ENCODE measurements around the gene USP34.

The USP34 gene

DNA sequence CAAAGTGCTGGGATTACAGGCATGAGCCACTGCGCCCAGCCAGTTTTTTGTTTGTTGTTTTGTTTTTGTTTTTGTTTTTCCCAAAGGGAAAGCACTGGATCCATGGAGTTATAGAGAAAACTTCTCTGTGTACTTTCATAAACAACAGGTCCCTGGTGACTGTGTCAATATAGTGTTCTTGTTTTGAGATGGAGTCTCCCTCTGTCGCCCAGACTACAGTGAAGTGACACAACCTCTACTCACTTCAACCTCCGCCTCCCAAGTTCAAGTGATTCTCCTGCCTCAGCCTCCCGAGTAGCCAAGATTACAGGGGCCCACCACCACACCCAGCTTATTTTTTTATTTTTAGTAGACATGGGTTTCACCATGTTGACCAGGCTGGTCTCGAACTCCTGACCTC is 16.5 kb downstream of the USP34 start:
- Histone ChIP-seq H3K4me2 (ENCODE audit: low read depth, low read length, poor library complexity, severe bottlenecking) (peak overlapping the region; percentile 54), H3K9ac (ENCODE audit: low read length) (0 out of 2 replicates have a peak overlapping the region, but pooled peaks have one; percentile 17), H3K4me3 (ENCODE audit: insufficient read depth, low read length, poor library complexity, severe bottlenecking) (no peak overlapping the region), H3K27ac (ENCODE audit: low read depth, low read length) (peak overlapping the region; percentile 97), H3K36me3 (ENCODE audit: low read length) (no peaks in the 10 kb centered on the region), H4K20me1 (ENCODE audit: low read depth, low read length) (no peaks in the 10 kb centered on the region; the same call in 1 of the 2 replicates), H3K27me3 (ENCODE audit: low read length) (no peaks in the 10 kb centered on the region), H3F3A (ENCODE audit: insufficient read depth) (peaks cover 64% of the 10 kb centered on the region), H3K9me3 (ENCODE audit: insufficient read depth, low read length) (no peaks in the 10 kb centered on the region), H2AFZ (ENCODE audit: low read depth, low read length, severe bottlenecking) (no peak overlapping the region), H3K9me2 (replicated peaks; ENCODE audit: insufficient read depth, low read length) (no peaks in the 10 kb centered on the region), H3K79me2 (ENCODE audit: insufficient read depth, low read length) (peaks cover 100% of the 10 kb centered on the region)
- TF ChIP-seq EZH2phosphoT487 (conservative IDR thresholded peaks at IDR 0.05; ENCODE audit: low read length): no peak
- TF ChIP-seq, protein P1, sequence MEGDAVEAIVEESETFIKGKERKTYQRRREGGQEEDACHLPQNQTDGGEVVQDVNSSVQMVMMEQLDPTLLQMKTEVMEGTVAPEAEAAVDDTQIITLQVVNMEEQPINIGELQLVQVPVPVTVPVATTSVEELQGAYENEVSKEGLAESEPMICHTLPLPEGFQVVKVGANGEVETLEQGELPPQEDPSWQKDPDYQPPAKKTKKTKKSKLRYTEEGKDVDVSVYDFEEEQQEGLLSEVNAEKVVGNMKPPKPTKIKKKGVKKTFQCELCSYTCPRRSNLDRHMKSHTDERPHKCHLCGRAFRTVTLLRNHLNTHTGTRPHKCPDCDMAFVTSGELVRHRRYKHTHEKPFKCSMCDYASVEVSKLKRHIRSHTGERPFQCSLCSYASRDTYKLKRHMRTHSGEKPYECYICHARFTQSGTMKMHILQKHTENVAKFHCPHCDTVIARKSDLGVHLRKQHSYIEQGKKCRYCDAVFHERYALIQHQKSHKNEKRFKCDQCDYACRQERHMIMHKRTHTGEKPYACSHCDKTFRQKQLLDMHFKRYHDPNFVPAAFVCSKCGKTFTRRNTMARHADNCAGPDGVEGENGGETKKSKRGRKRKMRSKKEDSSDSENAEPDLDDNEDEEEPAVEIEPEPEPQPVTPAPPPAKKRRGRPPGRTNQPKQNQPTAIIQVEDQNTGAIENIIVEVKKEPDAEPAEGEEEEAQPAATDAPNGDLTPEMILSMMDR (IDR thresholded peaks at IDR 0.05; ENCODE audit: insufficient read depth, low read length, poor library complexity, severe bottlenecking): no peak

DNA sequence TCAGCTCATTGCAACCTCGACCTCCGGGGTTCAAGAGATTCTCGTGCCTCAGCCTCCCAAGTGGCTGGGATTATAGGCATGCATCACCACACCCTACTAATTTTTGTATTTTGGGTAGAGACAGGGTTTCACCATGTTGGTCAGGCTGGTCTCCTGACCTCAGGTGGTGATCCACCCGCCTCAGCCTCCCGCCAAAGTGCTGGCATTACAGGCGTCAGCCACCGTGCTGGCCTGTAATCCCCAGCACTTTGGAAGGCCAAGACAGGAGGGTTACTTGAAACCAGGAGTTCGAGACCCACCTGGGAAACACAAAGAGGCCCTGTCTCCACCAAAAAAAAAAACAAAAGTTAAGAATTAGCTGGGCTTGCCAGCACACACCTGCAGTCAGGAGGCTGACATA is 18.5 kb downstream of the USP34 start:
- H3K79me2 ChIP-seq (ENCODE audit: insufficient read depth, low read length): peaks cover 100% of the 10 kb centered on the region
- H3F3A ChIP-seq (ENCODE audit: insufficient read depth): peaks cover 75% of the 10 kb centered on the region
- H4K20me1 ChIP-seq (ENCODE audit: low read depth, low read length): no peaks in the 10 kb centered on the region; the same call in 1 of the 2 replicates
- H3K27me3 ChIP-seq (ENCODE audit: low read length): no peaks in the 10 kb centered on the region
- H3K9ac ChIP-seq (ENCODE audit: low read length): no peak overlapping the region
- no peaks in the 10 kb centered on the region for H3K36me3 ChIP-seq (ENCODE audit: low read length)
- peak overlapping the region; percentile 97 for H3K27ac ChIP-seq (ENCODE audit: low read depth, low read length)
- no peak for TF ChIP-seq EZH2phosphoT487 (conservative IDR thresholded peaks at IDR 0.05; ENCODE audit: low read length)
- TF ChIP-seq, protein P1 (IDR thresholded peaks at IDR 0.05; ENCODE audit: insufficient read depth, low read length, poor library complexity, severe bottlenecking): no peak
- H3K4me2 ChIP-seq (ENCODE audit: low read depth, low read length, poor library complexity, severe bottlenecking): peak overlapping the region; percentile 54
- H3K4me3 ChIP-seq (ENCODE audit: insufficient read depth, low read length, poor library complexity, severe bottlenecking): no peak overlapping the region
- no peak overlapping the region for H2AFZ ChIP-seq (ENCODE audit: low read depth, low read length, severe bottlenecking)
- no peaks in the 10 kb centered on the region for H3K9me3 ChIP-seq (ENCODE audit: insufficient read depth, low read length)
- no peaks in the 10 kb centered on the region for H3K9me2 ChIP-seq (replicated peaks; ENCODE audit: insufficient read depth, low read length)

DNA sequence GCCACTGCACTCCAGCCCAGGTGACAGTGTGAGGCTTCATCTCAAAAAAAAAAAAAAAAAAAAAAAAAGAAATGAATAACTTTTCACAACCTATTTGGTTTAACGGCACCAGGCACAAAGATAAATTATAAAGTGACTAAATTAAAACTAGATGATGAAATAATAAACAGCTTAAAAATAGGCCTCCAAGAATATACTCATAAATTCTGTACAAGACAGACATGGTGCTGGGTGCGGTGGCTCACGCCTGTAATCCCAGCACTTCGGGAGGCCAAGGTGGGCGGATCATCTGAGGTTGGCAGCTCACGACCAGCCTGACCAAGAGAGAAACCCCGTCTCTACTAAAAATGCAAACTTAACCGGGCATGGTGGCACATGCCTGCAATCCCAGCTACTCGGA is 19.7 kb downstream of the USP34 start:
- no peaks in the 10 kb centered on the region for H3K9me3 ChIP-seq (ENCODE audit: insufficient read depth, low read length)

More for the DNA sequence above, 19.7 kb downstream of the USP34 start:
- Histone ChIP-seq H3K27me3 (ENCODE audit: low read length) (no peaks in the 10 kb centered on the region), H3K36me3 (ENCODE audit: low read length) (no peaks in the 10 kb centered on the region), H4K20me1 (ENCODE audit: low read depth, low read length) (no peaks in the 10 kb centered on the region; the same call in 1 of the 2 replicates), H2AFZ (ENCODE audit: low read depth, low read length, severe bottlenecking) (no peak overlapping the region), H3K4me2 (ENCODE audit: low read depth, low read length, poor library complexity, severe bottlenecking) (peak overlapping the region; percentile 57), H3K9me2 (replicated peaks; ENCODE audit: insufficient read depth, low read length) (no peaks in the 10 kb centered on the region), H3K79me2 (ENCODE audit: insufficient read depth, low read length) (peaks cover 100% of the 10 kb centered on the region), H3F3A (ENCODE audit: insufficient read depth) (peaks cover 82% of the 10 kb centered on the region), H3K9ac (ENCODE audit: low read length) (no peak overlapping the region; the same call in 1 of the 2 replicates), H3K4me3 (ENCODE audit: insufficient read depth, low read length, poor library complexity, severe bottlenecking) (peak overlapping the region; percentile 23), H3K27ac (ENCODE audit: low read depth, low read length) (peak overlapping the region; percentile 97)
- TF ChIP-seq EZH2phosphoT487 (conservative IDR thresholded peaks at IDR 0.05; ENCODE audit: low read length): no peak
- TF ChIP-seq, protein P1 (IDR thresholded peaks at IDR 0.05; ENCODE audit: insufficient read depth, low read length, poor library complexity, severe bottlenecking): no peak

All from SU-DHL-6 (cell line).